HUDEP-2 (cell line): ENCODE measurements around the gene LEMD2.
A peak's percentile ranks its signal among the peaks of the same experiment; 100 is the strongest.

Experiments used
- DNase-seq, 76 experiments: peaks; one replicate each; lab custom pipeline; 2025; ENCODE audit not compliant: unreplicated experiment in 76 of 76; lab: John Stamatoyannopoulos, UW

LEMD2 gene

GRCh38 chr6:33759887-33760629 lies 28.9 kb downstream of the LEMD2 start:
- DNase-seq: no peak

- no peak for DNase-seq
These were observed 30.1 kb downstream of the LEMD2 start for GRCh38 chr6:33758815-33759216.

- DNase-seq: no peak
These were observed 31.0 kb downstream of the LEMD2 start for GRCh38 chr6:33757906-33758305.

- DNase-seq: no peak
These were observed 31.8 kb downstream of the LEMD2 start for GRCh38 chr6:33757113-33757512.

GRCh38 chr6:33756211-33756954 lies 32.5 kb downstream of the LEMD2 start:
- no peak for DNase-seq

GRCh38 chr6:33755070-33755869 lies 33.7 kb downstream of the LEMD2 start:
- DNase-seq: no peak

GRCh38 chr6:33754222-33754621 lies 34.7 kb downstream of the LEMD2 start:
- DNase-seq: no peak

- no peak for DNase-seq
These were observed 36.3 kb downstream of the LEMD2 start for GRCh38 chr6:33752646-33753015.

- DNase-seq: no peak
These were observed 36.9 kb downstream of the LEMD2 start for GRCh38 chr6:33751771-33752645.

GRCh38 chr6:33750244-33750991 lies 38.5 kb downstream of the LEMD2 start:
- no peak for DNase-seq

- DNase-seq: no peak
These were observed 39.5 kb downstream of the LEMD2 start for GRCh38 chr6:33749401-33749800.

GRCh38 chr6:33748841-33749240 lies 40.1 kb downstream of the LEMD2 start:
- no peak for DNase-seq

GRCh38 chr6:33747823-33748222 lies 41.1 kb downstream of the LEMD2 start:
- no peak for DNase-seq

- no peak for DNase-seq
These were observed 42.3 kb downstream of the LEMD2 start, which contains the start of gene IP6K3 for GRCh38 chr6:33746651-33747100. IP6K3 (minus strand) TSS chr6:33746905; CDS start chr6:33735476, 11,429 bp downstream.

GRCh38 chr6:33746036-33746600 lies 42.8 kb downstream of the LEMD2 start:
- no peak for DNase-seq

GRCh38 chr6:33745548-33745947 lies 43.4 kb downstream of the LEMD2 start:
- no peak for DNase-seq

GRCh38 chr6:33744895-33745546 lies 43.9 kb downstream of the LEMD2 start:
- no peak for DNase-seq

GRCh38 chr6:33744001-33744848 lies 44.7 kb downstream of the LEMD2 start:
- DNase-seq: peak in 57 of 76 experiments; percentile 6 to 79 (median 47)
